WERI-Rb-1 (cell line): ENCODE results near the gene MDN1.

Experiments used
- DNase-seq: peaks from one replicate; pipeline ENCODE4 v3.0.0-alpha.2; 2020
- H3K27ac ChIP-seq: fragments of 250-450 bp; sonication (Bioruptor Pico); 2 replicates; pipeline ENCODE4 v1.5.1; 2020; ENCODE audit warnings: mild to moderate bottlenecking, moderate library complexity
- H3K27me3 ChIP-seq: fragments of 250-450 bp; sonication (Bioruptor Pico); 2 replicates; pipeline ENCODE4 v1.5.1; 2021; ENCODE audit warnings: mild to moderate bottlenecking, low read depth, moderate library complexity; ENCODE audit not compliant: insufficient read depth, severe bottlenecking
- H3K36me3 ChIP-seq: fragments of 250-450 bp; sonication (Bioruptor Pico); 2 replicates; pipeline ENCODE4 v1.5.1; 2020; ENCODE audit warnings: mild to moderate bottlenecking, moderate library complexity
- H3K4me3 ChIP-seq: 2 replicates; pipeline ENCODE4 v1.5.1; 2011; ENCODE audit warnings: low read depth, mild to moderate bottlenecking, control low read depth, low read length
- H3K9me3 ChIP-seq: fragments of 250-450 bp; sonication (Bioruptor Pico); 2 replicates; pipeline ENCODE4 v1.5.1; 2021; ENCODE audit warnings: mild to moderate bottlenecking, moderate library complexity; ENCODE audit not compliant: severe bottlenecking
- TF ChIP-seq, protein P1 (sequence below): IDR thresholded peaks from 2 replicates; pipeline ENCODE4 v1.5.1; 2011; ENCODE audit warnings: low read depth, mild to moderate bottlenecking, control low read depth, inconsistent platforms, low read length

Gene MDN1

DNA sequence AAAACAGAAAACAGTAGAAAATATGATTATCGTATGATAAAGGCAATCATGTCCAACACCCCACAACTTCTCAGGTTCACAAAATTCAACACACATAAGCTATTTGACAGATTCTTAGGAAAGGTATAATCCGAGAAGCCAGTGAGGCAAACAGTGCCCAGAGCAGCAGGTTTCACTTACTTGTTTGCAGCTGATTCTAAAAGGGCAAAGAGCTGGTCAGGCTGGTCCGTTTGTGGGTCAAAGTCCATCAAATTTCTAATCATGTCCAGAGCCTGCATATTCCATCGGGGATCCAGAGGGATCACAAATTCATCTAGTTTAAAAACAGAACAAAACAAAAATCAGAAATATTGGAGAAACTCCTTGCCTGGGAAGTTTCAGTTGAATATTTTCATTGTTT is 111.3 kb downstream of the MDN1 start:
- Histone ChIP-seq H3K36me3 (peaks cover 64% of the 10 kb centered on the region), H3K27me3 (no peaks in the 10 kb centered on the region), H3K9me3 (no peaks in the 10 kb centered on the region), H3K4me3 (no peak overlapping the region), H3K27ac (no peak overlapping the region)
- TF ChIP-seq, protein P1, sequence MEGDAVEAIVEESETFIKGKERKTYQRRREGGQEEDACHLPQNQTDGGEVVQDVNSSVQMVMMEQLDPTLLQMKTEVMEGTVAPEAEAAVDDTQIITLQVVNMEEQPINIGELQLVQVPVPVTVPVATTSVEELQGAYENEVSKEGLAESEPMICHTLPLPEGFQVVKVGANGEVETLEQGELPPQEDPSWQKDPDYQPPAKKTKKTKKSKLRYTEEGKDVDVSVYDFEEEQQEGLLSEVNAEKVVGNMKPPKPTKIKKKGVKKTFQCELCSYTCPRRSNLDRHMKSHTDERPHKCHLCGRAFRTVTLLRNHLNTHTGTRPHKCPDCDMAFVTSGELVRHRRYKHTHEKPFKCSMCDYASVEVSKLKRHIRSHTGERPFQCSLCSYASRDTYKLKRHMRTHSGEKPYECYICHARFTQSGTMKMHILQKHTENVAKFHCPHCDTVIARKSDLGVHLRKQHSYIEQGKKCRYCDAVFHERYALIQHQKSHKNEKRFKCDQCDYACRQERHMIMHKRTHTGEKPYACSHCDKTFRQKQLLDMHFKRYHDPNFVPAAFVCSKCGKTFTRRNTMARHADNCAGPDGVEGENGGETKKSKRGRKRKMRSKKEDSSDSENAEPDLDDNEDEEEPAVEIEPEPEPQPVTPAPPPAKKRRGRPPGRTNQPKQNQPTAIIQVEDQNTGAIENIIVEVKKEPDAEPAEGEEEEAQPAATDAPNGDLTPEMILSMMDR = no peak
- DNase-seq = no peak

DNA sequence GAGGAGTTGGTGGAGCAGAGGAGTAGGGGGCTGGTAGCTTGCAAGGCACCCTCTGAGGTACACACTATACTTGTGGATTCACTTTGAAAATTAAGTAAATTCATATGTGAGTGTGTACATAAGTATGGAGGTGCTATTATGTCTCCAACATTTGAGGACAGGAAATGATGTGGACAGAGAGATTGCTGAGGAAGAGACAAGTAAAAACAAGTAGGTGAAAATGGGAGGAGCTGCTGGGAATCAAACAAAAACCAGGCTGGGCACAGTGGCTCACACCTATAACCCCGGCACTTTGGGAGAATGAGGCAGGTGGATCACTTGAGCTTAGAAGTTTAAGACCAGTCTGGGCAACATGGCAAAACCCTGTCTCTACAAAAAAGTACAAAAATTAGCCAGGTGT is 111.8 kb downstream of the MDN1 start:
- DNase-seq = no peak
- H3K4me3 ChIP-seq = no peak overlapping the region
- no peaks in the 10 kb centered on the region for H3K9me3 ChIP-seq
- no peaks in the 10 kb centered on the region for H3K27me3 ChIP-seq
- no peak overlapping the region for H3K27ac ChIP-seq
- peaks cover 62% of the 10 kb centered on the region for H3K36me3 ChIP-seq
- TF ChIP-seq, protein P1 = no peak

DNA sequence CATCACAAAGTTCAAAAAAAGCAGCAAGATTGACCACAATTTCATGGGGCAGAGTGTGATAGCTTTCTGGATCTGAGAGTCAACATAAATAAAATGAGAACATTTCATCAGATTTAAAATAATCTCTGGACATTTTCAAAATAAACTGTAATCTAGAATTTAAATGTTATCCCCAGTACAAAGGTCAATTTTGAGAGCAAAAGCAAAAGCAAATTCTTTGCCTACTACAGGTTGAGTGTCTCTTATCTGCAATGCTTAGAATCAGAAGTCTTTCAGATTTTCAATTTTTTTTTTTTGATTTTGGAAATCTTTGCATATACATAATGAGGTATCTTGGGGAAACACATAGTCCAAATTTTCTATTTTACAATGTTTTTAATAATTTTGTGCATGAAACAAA is 113.5 kb downstream of the MDN1 start:
- H3K27ac ChIP-seq = no peak overlapping the region
- H3K4me3 ChIP-seq = no peak overlapping the region
- DNase-seq = no peak
- H3K9me3 ChIP-seq = no peaks in the 10 kb centered on the region
- H3K36me3 ChIP-seq = peaks cover 61% of the 10 kb centered on the region
- TF ChIP-seq, protein P1 = no peak
- no peaks in the 10 kb centered on the region for H3K27me3 ChIP-seq

- Histone ChIP-seq H3K27ac (no peak overlapping the region), H3K36me3 (peaks cover 61% of the 10 kb centered on the region), H3K27me3 (no peaks in the 10 kb centered on the region), H3K9me3 (no peaks in the 10 kb centered on the region), H3K4me3 (no peak overlapping the region)
- TF ChIP-seq, protein P1 = no peak
- DNase-seq = no peak
Measured at GRCh38 chr6:89703292-89703691, 116.3 kb downstream of the MDN1 start.

- TF ChIP-seq, protein P1 = no peak
- Histone ChIP-seq H3K36me3 (peaks cover 62% of the 10 kb centered on the region), H3K4me3 (no peak overlapping the region), H3K27ac (no peak overlapping the region), H3K9me3 (no peaks in the 10 kb centered on the region), H3K27me3 (no peaks in the 10 kb centered on the region)
- no peak for DNase-seq
Measured at GRCh38 chr6:89702349-89702748, 117.2 kb downstream of the MDN1 start.

GRCh38 chr6:89695667-89696066 is 123.9 kb downstream of the MDN1 start:
- Histone ChIP-seq H3K4me3 (no peak overlapping the region), H3K27ac (no peak overlapping the region), H3K36me3 (peaks cover 74% of the 10 kb centered on the region), H3K9me3 (no peaks in the 10 kb centered on the region), H3K27me3 (no peaks in the 10 kb centered on the region)
- TF ChIP-seq, protein P1 = no peak
- DNase-seq = no peak
